Measurements from ENCODE around the gene SMARCC2. TPM values are rescaled to one million over a fixed set of nuclear protein-coding genes. Genes with fewer than 3 reads are reported as not detected.

SMARCC2 gene
- total RNA-seq, 1 donor from 2014 or later, result 136 TPM

DNA sequence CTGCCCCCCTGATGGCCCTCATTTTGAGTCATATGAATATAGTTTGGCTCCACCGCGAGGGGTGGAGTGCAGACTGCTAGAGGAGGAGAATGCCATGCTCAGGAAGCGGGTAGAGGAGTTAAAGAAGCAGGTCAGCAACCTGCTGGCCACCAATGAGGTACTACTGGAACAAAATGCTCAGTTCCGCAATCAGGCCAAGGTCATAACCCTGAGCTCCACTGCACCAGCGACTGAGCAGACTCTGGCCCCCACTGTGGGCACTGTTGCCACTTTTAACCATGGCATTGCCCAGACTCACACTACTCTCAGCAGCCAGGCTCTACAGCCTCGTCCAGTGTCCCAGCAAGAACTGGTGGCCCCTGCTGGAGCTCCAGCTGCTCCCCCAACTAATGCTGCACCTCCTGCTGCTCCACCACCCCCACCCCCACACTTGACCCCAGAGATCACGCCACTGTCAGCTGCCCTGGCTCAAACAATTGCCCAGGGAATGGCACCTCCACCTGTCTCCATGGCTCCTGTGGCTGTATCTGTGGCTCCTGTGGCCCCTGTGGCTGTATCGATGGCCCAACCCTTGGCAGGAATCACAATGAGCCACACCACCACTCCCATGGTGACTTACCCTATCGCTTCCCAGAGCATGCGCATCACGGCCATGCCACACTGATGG is 67.9 kb downstream of the SMARCC2 start:
- ChIA-PET POLR2A (interaction anchor here (0.9 to 1.9 kb wide), 2 partner anchors 9 to 100 kb away, joined by 5 to 6 read pairs; partner anchors contain the start of gene RNF41), CTCF (interaction anchor here (4.2 to 4.7 kb wide), 2 partner anchors 67 to 101 kb away, joined by 34 to 80 read pairs; partner anchors contain the start of genes RNF41 and SMARCC2)
- TF ChIP-seq, protein P1, sequence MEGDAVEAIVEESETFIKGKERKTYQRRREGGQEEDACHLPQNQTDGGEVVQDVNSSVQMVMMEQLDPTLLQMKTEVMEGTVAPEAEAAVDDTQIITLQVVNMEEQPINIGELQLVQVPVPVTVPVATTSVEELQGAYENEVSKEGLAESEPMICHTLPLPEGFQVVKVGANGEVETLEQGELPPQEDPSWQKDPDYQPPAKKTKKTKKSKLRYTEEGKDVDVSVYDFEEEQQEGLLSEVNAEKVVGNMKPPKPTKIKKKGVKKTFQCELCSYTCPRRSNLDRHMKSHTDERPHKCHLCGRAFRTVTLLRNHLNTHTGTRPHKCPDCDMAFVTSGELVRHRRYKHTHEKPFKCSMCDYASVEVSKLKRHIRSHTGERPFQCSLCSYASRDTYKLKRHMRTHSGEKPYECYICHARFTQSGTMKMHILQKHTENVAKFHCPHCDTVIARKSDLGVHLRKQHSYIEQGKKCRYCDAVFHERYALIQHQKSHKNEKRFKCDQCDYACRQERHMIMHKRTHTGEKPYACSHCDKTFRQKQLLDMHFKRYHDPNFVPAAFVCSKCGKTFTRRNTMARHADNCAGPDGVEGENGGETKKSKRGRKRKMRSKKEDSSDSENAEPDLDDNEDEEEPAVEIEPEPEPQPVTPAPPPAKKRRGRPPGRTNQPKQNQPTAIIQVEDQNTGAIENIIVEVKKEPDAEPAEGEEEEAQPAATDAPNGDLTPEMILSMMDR (IDR thresholded peaks at IDR 0.05), result no peak
- Mint-ChIP-seq H3K9me3 (no peaks in the 10 kb centered on the region), H3K27me3 (no peaks in the 10 kb centered on the region), H3K27ac (no peak overlapping the region), H3K4me1 (peaks cover 49% of the 10 kb centered on the region), H3K4me3 (no peak overlapping the region), H3K36me3 (ENCODE audit: low read depth) (peaks cover 57% of the 10 kb centered on the region)
- ATAC-seq (ENCODE audit: low read depth) (no peak), DNase-seq (no peak)
- intact Hi-C loops (cut with micrococcal nuclease), result loop anchor here (10.0 kb wide), 1 partner anchor 473 kb away; no protein-coding TSS in a partner anchor

DNA sequence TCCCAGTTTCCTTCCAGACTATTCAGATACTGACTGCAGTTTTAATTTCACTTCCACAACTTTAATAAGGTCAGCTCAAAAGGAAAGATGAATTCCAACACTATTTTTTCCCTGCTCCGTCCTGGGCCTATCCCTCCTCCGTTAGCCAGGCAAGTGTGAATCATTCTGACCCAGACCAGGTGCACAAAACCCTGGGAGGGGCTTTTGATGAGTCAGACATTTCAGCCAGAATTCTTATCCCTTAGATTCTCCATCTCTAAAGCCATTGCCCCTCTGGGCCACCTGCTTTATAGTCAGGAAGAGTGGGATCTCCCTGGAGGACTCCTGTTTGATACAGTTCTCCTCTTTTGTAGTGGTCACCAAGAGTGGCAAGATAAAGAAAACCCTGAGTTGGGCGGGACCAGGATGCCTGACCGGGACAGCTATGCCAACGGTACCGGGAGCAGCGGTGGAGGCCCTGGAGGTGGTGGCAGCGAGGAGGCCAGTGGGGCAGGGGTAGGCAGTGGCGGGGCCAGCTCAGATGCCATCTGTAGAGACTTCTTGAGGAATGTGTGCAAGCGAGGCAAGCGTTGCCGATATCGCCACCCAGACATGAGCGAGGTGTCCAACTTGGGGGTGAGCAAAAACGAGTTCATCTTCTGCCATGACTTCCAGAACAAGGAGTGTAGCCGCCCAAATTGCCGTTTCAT is 69.0 kb downstream of the SMARCC2 start:
- no peaks in the 10 kb centered on the region for H3K27me3 Mint-ChIP-seq
- no peak overlapping the region for H3K4me3 Mint-ChIP-seq
- intact Hi-C loops (cut with micrococcal nuclease), result loop anchor here (10.0 kb wide), 1 partner anchor 474 kb away; no protein-coding TSS in a partner anchor
- peaks cover 45% of the 10 kb centered on the region for H3K4me1 Mint-ChIP-seq
- DNase-seq (no peak), ATAC-seq (ENCODE audit: low read depth) (no peak)
- ChIA-PET CTCF (interaction anchor here (0.8 to 4.7 kb wide), 10 partner anchors 8 to 382 kb away, joined by 3 to 80 read pairs (median 6); partner anchors contain the start of genes ANKRD52, ESYT1, PA2G4 and RNF41), POLR2A (interaction anchor here (0.9 to 4.3 kb wide), 11 partner anchors 10 to 344 kb away, joined by 3 to 116 read pairs (median 5); partner anchors contain the start of genes ANKRD52, CNPY2, MYL6B and RNF41)
- H3K36me3 Mint-ChIP-seq (ENCODE audit: low read depth), result peaks cover 59% of the 10 kb centered on the region
- TF ChIP-seq, protein P1 (IDR thresholded peaks at IDR 0.05), result no peak
- no peaks in the 10 kb centered on the region for H3K9me3 Mint-ChIP-seq
- no peak overlapping the region for H3K27ac Mint-ChIP-seq

DNA sequence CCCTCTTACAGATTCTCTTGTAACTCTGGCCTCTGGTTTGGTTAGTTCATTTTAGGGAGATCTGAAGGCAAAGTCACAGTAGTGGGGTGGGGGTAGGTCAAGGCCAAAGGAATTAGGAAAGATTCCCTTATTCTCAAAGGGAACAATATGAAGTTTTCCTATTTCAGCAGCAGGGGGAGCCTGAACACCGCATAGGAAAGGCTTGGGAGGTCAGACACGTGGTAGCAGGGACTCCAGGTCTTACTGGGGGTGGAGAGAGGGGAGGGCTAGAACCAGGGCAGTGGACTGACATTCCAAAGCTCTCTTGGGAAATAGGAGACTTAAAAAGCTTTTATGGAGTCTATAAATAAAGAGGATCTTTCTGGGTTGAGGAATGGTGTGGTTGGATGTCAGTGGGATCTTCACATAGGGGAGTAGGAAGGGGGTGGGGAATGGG is 69.9 kb downstream of the SMARCC2 start:
- H3K4me1 Mint-ChIP-seq, result peaks cover 42% of the 10 kb centered on the region
- ChIA-PET CTCF (interaction anchor here (1.0 to 4.7 kb wide), 11 partner anchors 9 to 381 kb away, joined by 3 to 80 read pairs (median 5); partner anchors contain the start of genes ANKRD52, ESYT1, PA2G4 and RNF41), POLR2A (interaction anchor here (1.0 to 5.0 kb wide), 15 partner anchors 8 to 517 kb away, joined by 3 to 116 read pairs (median 7); partner anchors contain the start of genes ANKRD52, CNPY2, ESYT1 and MYL6B)
- peak overlapping the region; percentile 99 for H3K27ac Mint-ChIP-seq
- peak overlapping the region; percentile 100 for H3K4me3 Mint-ChIP-seq
- DNase-seq (no peak), ATAC-seq (ENCODE audit: low read depth) (no peak)
- intact Hi-C loops (cut with micrococcal nuclease), result loop anchor here (1.0 to 5.0 kb wide), 14 partner anchors 70 to 1403 kb away; partner anchors contain the start of genes ANKRD52, COQ10A, DDIT3 and MBD6
- TF ChIP-seq, protein P1 (IDR thresholded peaks at IDR 0.05), result no peak
- H3K9me3 Mint-ChIP-seq, result no peaks in the 10 kb centered on the region
- peaks cover 59% of the 10 kb centered on the region for H3K36me3 Mint-ChIP-seq (ENCODE audit: low read depth)
- H3K27me3 Mint-ChIP-seq, result no peaks in the 10 kb centered on the region

DNA sequence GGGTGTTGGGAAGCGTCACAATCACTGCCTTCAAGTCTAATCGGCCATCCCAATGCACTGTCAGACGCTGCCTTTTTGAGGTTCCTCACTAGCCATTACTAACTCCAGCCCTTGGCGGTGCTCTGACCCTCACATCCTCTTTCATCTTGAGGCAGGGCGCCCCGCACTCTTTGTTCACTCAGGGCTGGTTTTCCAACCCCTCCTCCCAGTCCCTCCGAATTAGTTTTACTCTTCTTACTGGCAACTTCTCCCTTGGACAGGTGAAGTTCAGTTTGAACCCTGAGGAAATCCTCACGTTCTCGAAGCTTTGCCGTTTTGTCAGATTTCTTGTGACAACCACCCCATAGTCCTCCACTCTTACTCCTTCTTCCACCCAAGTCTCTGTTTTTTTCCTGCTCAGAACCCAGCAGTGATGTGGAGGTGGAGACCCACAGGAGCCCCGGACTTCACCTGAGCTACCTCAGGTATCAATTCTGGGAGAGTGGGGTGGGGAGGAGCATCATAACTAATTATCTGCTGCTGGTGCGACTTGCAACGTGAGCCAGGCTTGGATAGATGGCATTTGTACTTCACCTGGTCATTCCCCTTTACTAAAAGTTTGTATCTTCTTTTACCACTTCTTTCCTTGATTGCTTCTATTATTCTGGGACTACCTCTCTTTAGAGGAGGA is 70.5 kb downstream of the SMARCC2 start:
- peaks cover 38% of the 10 kb centered on the region for H3K4me1 Mint-ChIP-seq

More for the DNA sequence above, 70.5 kb downstream of the SMARCC2 start:
- intact Hi-C loops (cut with micrococcal nuclease), result loop anchor here (1.0 to 5.0 kb wide), 25 partner anchors 7 to 1403 kb away; partner anchors contain the start of genes ANKRD52, COQ10A, CS and DDIT3
- ChIA-PET POLR2A (interaction anchor here (0.6 to 5.0 kb wide), 37 partner anchors 9 to 638 kb away, joined by 3 to 116 read pairs (median 6); partner anchors contain the start of genes ANKRD52, BLOC1S1, CNPY2 and COQ10A), CTCF (interaction anchor here (0.6 to 4.7 kb wide), 15 partner anchors 8 to 380 kb away, joined by 3 to 80 read pairs (median 6); partner anchors contain the start of genes ANKRD52, ESYT1, PA2G4 and RNF41)
- peaks cover 58% of the 10 kb centered on the region for H3K36me3 Mint-ChIP-seq (ENCODE audit: low read depth)
- no peaks in the 10 kb centered on the region for H3K27me3 Mint-ChIP-seq
- DNase-seq, result no peak
- H3K27ac Mint-ChIP-seq, result peak overlapping the region; percentile 99
- H3K4me3 Mint-ChIP-seq, result peak overlapping the region; percentile 100
- no peaks in the 10 kb centered on the region for H3K9me3 Mint-ChIP-seq
- TF ChIP-seq, protein P1 (IDR thresholded peaks at IDR 0.05), result no peak
- ATAC-seq (ENCODE audit: low read depth), result no peak
